Measurements from ENCODE around the gene TRRAP.

The TRRAP gene

GRCh38 chr7:99047526-99048077 is 169.3 kb downstream of the TRRAP start (continued):
- no peak for TF ChIP-seq ZFP37 (tag by site-specific recombination; IDR thresholded peaks at IDR 0.05)

DNA sequence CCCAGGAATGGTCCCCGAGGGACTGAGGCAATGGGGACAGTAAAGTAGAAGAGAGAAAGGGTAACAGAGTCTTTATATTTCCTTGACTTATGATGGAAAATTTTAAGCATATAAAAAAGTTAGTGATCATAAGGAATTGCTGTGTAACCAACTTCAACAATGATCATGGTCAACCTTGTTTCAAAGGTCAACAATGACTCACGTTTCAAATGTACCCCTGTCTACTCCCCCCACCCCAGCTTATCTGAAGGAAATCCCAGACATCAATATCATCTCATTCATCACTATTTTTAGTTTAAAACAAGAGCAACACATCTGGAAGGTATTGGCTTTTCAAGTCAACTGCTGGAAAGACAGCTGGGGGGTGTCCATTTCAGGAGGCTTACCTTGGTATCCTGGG is 172.6 kb downstream of the TRRAP start:
- Histone ChIP-seq H3K4me1 (ENCODE audit: control insufficient read depth, insufficient read depth, low read length) (no peaks in the 10 kb centered on the region), H3K36me3 (ENCODE audit: control insufficient read depth in 2 of 2, insufficient read depth in 1 of 2, low read length in 2 of 2) (peaks cover 19 to 59% of the 10 kb centered on the region in 2 experiments), H3K27ac (ENCODE audit: extremely low read depth, low read depth, low read length) (no peak overlapping the region), H3K4me3 (ENCODE audit: low read depth, low read length) (no peak overlapping the region), H3K9me3 (ENCODE audit: control insufficient read depth, insufficient read depth, low read depth, low read length) (no peaks in the 10 kb centered on the region)
- POLR2A ChIA-PET = no interaction called here
- TF ChIP-seq ZNF768 (tag by site-specific recombination; IDR thresholded peaks at IDR 0.05) = no peak
- no peak for TF ChIP-seq ZBTB7A (tag by site-specific recombination; IDR thresholded peaks at IDR 0.05; ENCODE audit: low read depth)
- TF ChIP-seq, protein P1, sequence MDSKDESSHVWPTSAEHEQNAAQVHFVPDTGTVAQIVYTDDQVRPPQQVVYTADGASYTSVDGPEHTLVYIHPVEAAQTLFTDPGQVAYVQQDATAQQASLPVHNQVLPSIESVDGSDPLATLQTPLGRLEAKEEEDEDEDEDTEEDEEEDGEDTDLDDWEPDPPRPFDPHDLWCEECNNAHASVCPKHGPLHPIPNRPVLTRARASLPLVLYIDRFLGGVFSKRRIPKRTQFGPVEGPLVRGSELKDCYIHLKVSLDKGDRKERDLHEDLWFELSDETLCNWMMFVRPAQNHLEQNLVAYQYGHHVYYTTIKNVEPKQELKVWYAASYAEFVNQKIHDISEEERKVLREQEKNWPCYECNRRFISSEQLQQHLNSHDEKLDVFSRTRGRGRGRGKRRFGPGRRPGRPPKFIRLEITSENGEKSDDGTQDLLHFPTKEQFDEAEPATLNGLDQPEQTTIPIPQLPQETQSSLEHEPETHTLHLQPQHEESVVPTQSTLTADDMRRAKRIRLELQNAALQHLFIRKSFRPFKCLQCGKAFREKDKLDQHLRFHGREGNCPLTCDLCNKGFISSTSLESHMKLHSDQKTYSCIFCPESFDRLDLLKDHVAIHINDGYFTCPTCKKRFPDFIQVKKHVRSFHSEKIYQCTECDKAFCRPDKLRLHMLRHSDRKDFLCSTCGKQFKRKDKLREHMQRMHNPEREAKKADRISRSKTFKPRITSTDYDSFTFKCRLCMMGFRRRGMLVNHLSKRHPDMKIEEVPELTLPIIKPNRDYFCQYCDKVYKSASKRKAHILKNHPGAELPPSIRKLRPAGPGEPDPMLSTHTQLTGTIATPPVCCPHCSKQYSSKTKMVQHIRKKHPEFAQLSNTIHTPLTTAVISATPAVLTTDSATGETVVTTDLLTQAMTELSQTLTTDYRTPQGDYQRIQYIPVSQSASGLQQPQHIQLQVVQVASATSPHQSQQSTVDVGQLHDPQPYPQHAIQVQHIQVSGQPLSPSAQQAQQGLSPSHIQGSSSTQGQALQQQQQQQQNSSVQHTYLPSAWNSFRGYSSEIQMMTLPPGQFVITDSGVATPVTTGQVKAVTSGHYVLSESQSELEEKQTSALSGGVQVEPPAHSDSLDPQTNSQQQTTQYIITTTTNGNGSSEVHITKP (tag by site-specific recombination; IDR thresholded peaks at IDR 0.05) = no peak
- no peak for TF ChIP-seq ZNF133 (tag by site-specific recombination; IDR thresholded peaks at IDR 0.05)
- no peak for TF ChIP-seq KLF1 (tag by site-specific recombination; IDR thresholded peaks at IDR 0.05)
- TF ChIP-seq KLF7 (tag by site-specific recombination; IDR thresholded peaks at IDR 0.05; ENCODE audit: borderline replicate concordance) = no peak
- TF ChIP-seq ZNF48 (tag by site-specific recombination; IDR thresholded peaks at IDR 0.05) = no peak
- no peak for TF ChIP-seq EGR2 (tag by site-specific recombination; IDR thresholded peaks at IDR 0.05; ENCODE audit: low read depth)
- TF ChIP-seq GLI4 (tag by site-specific recombination; IDR thresholded peaks at IDR 0.05) = no peak
- no peak for TF ChIP-seq ZFP69B (tag by site-specific recombination; IDR thresholded peaks at IDR 0.05)
- TF ChIP-seq ZNF660 (tag by site-specific recombination; IDR thresholded peaks at IDR 0.05) = no peak
- TF ChIP-seq ZNF792 (tag by site-specific recombination; IDR thresholded peaks at IDR 0.05) = no peak
- TF ChIP-seq ZNF561 (tag by site-specific recombination; IDR thresholded peaks at IDR 0.05; ENCODE audit: borderline replicate concordance) = no peak
- TF ChIP-seq ZNF214 (tag by site-specific recombination; IDR thresholded peaks at IDR 0.05; ENCODE audit: borderline replicate concordance) = no peak
- TF ChIP-seq ZBTB17 (tag by site-specific recombination; IDR thresholded peaks at IDR 0.05) = no peak
- TF ChIP-seq SCRT1 (tag by site-specific recombination; IDR thresholded peaks at IDR 0.05; ENCODE audit: borderline replicate concordance) = no peak
- TF ChIP-seq ZNF239 (tag by site-specific recombination; IDR thresholded peaks at IDR 0.05) = no peak
- CTCF ChIA-PET = interaction anchor here (0.6 kb wide), 2 partner anchors 110 to 249 kb away, joined by 3 read pairs; no protein-coding TSS in a partner anchor

DNA sequence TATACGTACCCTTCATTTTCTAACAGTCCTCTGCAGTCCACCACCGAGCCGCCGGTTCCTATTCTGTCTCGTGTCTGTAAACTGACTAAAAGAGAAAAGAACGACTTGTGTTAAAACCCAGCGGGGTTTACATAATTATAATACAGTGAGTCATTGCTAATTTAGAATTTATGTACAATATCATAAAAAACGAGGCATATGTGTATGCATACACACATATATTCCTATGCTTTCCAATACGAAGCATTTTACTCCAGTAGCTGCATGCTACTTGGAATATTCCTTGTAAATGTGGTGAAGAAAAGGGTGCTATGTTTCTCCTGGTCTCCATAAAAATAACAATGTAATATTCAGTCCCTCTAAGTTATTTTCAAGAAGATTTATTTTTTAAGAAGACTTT is 176.4 kb downstream of the TRRAP start:
- ChIA-PET CTCF (interaction anchor here (1.2 kb wide), 1 partner anchor 270 kb away, joined by 3 read pairs; no protein-coding TSS in a partner anchor), POLR2A (no interaction called here)
- no peaks in the 10 kb centered on the region for H3K4me1 ChIP-seq (ENCODE audit: control insufficient read depth, insufficient read depth, low read length)
- peaks cover 20 to 40% of the 10 kb centered on the region in 2 experiments; a peak in 2 of 3 replicates for H3K36me3 ChIP-seq (ENCODE audit: control insufficient read depth in 2 of 2, insufficient read depth in 1 of 2, low read length in 2 of 2)
- no peak overlapping the region for H3K4me3 ChIP-seq (ENCODE audit: low read depth, low read length)
- H3K9me3 ChIP-seq (ENCODE audit: control insufficient read depth, insufficient read depth, low read depth, low read length) = no peaks in the 10 kb centered on the region
- H3K27ac ChIP-seq (ENCODE audit: extremely low read depth, low read depth, low read length) = no peak overlapping the region
- TF ChIP-seq ZNF394 (tag by site-specific recombination; IDR thresholded peaks at IDR 0.05; ENCODE audit: borderline replicate concordance) (no peak), ZFP69B (tag by site-specific recombination; IDR thresholded peaks at IDR 0.05) (no peak), ZBTB21 (tag by site-specific recombination; IDR thresholded peaks at IDR 0.05) (no peak), ZNF133 (tag by site-specific recombination; IDR thresholded peaks at IDR 0.05) (no peak), KLF1 (tag by site-specific recombination; IDR thresholded peaks at IDR 0.05) (no peak), PRDM1 (tag by site-specific recombination; IDR thresholded peaks at IDR 0.05) (no peak)
- TF ChIP-seq, protein P2, sequence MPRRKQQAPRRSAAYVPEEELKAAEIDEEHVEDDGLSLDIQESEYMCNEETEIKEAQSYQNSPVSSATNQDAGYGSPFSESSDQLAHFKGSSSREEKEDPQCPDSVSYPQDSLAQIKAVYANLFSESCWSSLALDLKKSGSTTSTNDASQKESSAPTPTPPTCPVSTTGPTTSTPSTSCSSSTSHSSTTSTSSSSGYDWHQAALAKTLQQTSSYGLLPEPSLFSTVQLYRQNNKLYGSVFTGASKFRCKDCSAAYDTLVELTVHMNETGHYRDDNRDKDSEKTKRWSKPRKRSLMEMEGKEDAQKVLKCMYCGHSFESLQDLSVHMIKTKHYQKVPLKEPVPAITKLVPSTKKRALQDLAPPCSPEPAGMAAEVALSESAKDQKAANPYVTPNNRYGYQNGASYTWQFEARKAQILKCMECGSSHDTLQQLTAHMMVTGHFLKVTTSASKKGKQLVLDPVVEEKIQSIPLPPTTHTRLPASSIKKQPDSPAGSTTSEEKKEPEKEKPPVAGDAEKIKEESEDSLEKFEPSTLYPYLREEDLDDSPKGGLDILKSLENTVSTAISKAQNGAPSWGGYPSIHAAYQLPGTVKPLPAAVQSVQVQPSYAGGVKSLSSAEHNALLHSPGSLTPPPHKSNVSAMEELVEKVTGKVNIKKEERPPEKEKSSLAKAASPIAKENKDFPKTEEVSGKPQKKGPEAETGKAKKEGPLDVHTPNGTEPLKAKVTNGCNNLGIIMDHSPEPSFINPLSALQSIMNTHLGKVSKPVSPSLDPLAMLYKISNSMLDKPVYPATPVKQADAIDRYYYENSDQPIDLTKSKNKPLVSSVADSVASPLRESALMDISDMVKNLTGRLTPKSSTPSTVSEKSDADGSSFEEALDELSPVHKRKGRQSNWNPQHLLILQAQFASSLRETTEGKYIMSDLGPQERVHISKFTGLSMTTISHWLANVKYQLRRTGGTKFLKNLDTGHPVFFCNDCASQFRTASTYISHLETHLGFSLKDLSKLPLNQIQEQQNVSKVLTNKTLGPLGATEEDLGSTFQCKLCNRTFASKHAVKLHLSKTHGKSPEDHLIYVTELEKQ (tag by site-specific recombination; IDR thresholded peaks at IDR 0.05; ENCODE audit: borderline replicate concordance) = no peak
- TF ChIP-seq, protein P3, sequence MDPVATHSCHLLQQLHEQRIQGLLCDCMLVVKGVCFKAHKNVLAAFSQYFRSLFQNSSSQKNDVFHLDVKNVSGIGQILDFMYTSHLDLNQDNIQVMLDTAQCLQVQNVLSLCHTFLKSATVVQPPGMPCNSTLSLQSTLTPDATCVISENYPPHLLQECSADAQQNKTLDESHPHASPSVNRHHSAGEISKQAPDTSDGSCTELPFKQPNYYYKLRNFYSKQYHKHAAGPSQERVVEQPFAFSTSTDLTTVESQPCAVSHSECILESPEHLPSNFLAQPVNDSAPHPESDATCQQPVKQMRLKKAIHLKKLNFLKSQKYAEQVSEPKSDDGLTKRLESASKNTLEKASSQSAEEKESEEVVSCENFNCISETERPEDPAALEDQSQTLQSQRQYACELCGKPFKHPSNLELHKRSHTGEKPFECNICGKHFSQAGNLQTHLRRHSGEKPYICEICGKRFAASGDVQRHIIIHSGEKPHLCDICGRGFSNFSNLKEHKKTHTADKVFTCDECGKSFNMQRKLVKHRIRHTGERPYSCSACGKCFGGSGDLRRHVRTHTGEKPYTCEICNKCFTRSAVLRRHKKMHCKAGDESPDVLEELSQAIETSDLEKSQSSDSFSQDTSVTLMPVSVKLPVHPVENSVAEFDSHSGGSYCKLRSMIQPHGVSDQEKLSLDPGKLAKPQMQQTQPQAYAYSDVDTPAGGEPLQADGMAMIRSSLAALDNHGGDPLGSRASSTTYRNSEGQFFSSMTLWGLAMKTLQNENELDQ (tag by site-specific recombination; IDR thresholded peaks at IDR 0.05; ENCODE audit: low read depth) = no peak

Measured in HEK293 (cell line).